Gastrocnemius medialis (tissue), 4 donors: ENCODE results near the gene APH1B. TPM values are rescaled to one million over a fixed set of nuclear protein-coding genes. Genes with fewer than 3 reads are reported as not detected.

Source experiments
- ATAC-seq, 2 donors: fragments of 150-250 bp; one replicate each; pipeline ENCODE4 v1.9.1; 2016
- DNase-seq, 2 donors: peaks; one replicate each; pipeline ENCODE4 v3.0.0-alpha.2; 2019
- H3K27ac ChIP-seq, 4 donors: fragments of 200-600 bp; sonication (generic); 1 replicate in 1 of 4; 2 replicates in 3 of 4; pipeline ENCODE4 v1.5.1; 2016 to 2018; ENCODE audit warnings: mild to moderate bottlenecking in 2 of 4, moderate library complexity in 1 of 4
- H3K27me3 ChIP-seq, 3 donors: fragments of 200-600 bp; sonication (generic) in 2 of 3; 1 replicate in 1 of 3; 2 replicates in 2 of 3; pipeline versions ENCODE4 v1.5.1 to v1.6.0; 2016 to 2019; ENCODE audit warnings: mild to moderate bottlenecking in 1 of 3, moderate library complexity in 1 of 3
- H3K36me3 ChIP-seq, 2 donors: fragments of 200-600 bp; sonication (generic) in 1 of 2; one replicate each; pipeline ENCODE4 v1.5.1; 2017 to 2018
- H3K4me1 ChIP-seq, 2 donors: fragments of 200-600 bp; sonication (generic) in 1 of 2; one replicate each; pipeline ENCODE4 v1.5.1; 2016 to 2017; ENCODE audit warnings: mild to moderate bottlenecking in 2 of 2
- H3K4me3 ChIP-seq, 4 donors: fragments of 200-600 bp; sonication (generic) in 3 of 4; 1 replicate in 1 of 4; 2 replicates in 3 of 4; pipeline ENCODE4 v1.5.1; 2016 to 2019; ENCODE audit warnings: mild to moderate bottlenecking in 2 of 4
- H3K9me3 ChIP-seq, 3 donors: fragments of 200-600 bp; sonication (generic) in 2 of 3; 1 replicate in 1 of 3; 2 replicates in 2 of 3; pipeline ENCODE4 v1.5.1; 2016 to 2019
- CTCF ChIP-seq, 5 experiments: fragments of 450-650 bp in 3 of 5; fragments of 200-600 bp in 2 of 5; sonication (generic) in 2 of 5; IDR thresholded peaks in 4 of 5; conservative IDR thresholded peaks in 1 of 5; 1 replicate in 4 of 5; 2 replicates in 1 of 5; pipeline ENCODE4 v1.5.1; 2016 to 2019; ENCODE audit warnings: antibody characterized with exemption in 5 of 5, mild to moderate bottlenecking in 3 of 5, moderate library complexity in 3 of 5
- POLR2A ChIP-seq, 2 donors: fragments of 450-650 bp; IDR thresholded peaks; one replicate each; pipeline ENCODE4 v1.6.1; 2017; ENCODE audit warnings: antibody characterized with exemption in 2 of 2, mild to moderate bottlenecking in 2 of 2, moderate library complexity in 2 of 2
- in situ Hi-C, 4 donors: fragments of 200-750 bp; cut with MboI; loops; one replicate each; pipeline versions ENCODE4 v1.15.0 to v1.8.0; 2017; ENCODE audit warnings: low sequenced_read_pairs in 4 of 4
- intact Hi-C: fragments of 100-400 bp; cut with DNase I; formaldehyde crosslinking; loops from one replicate; pipeline ENCODE4 v1.15.1; 2023; ENCODE audit warnings: low total_unique reads
- total RNA-seq, 4 donors: library from RNA; depleted of rRNA; stranded (reverse); fragments of >200 nt; gene quantifications; one replicate each; pipeline versions ENCODE4 v1.1.0 to v1.2.3, GENCODE V29; 2016

APH1B gene
- total RNA-seq, 4 donors from 2014 or later: 2.4 to 5.6 (median 2.9) TPM

- Histone ChIP-seq H3K4me1 (peaks cover 15 to 22% of the 10 kb centered on the region in 2 donors), H3K27me3 (no peaks in the 10 kb centered on the region), H3K36me3 (no peaks in the 10 kb centered on the region), H3K9me3 (no peaks in the 10 kb centered on the region), H3K4me3 (no peak overlapping the region), H3K27ac (no peak overlapping the region)
- TF ChIP-seq CTCF (IDR thresholded peaks at IDR 0.05 in 4 of 5, conservative IDR thresholded peaks at IDR 0.05 in 1 of 5) (no peak), POLR2A (IDR thresholded peaks at IDR 0.05) (no peak)
- DNase-seq: no peak
- in situ Hi-C loops: no loop called here
- no peak for ATAC-seq
- intact Hi-C loops: no loop called here
Observed at GRCh38 chr15:63353261-63353660, 75.9 kb downstream of the APH1B start.

- ATAC-seq: no peak
- no peaks in the 10 kb centered on the region for H3K27me3 ChIP-seq
- in situ Hi-C loops (no loop called here), intact Hi-C loops (no loop called here)
- no peaks in the 10 kb centered on the region for H3K9me3 ChIP-seq
- DNase-seq: no peak
- TF ChIP-seq CTCF (IDR thresholded peaks at IDR 0.05 in 4 of 5, conservative IDR thresholded peaks at IDR 0.05 in 1 of 5) (no peak), POLR2A (IDR thresholded peaks at IDR 0.05) (no peak)
- no peak overlapping the region for H3K27ac ChIP-seq
- H3K36me3 ChIP-seq: no peaks in the 10 kb centered on the region
- H3K4me1 ChIP-seq: peaks cover 10 to 16% of the 10 kb centered on the region in 2 donors
- no peak overlapping the region for H3K4me3 ChIP-seq
Observed at GRCh38 chr15:63353887-63354286, 76.5 kb downstream of the APH1B start.

- Histone ChIP-seq H3K4me3 (no peak overlapping the region), H3K4me1 (peaks cover 5% of the 10 kb centered on the region in 2 donors), H3K36me3 (no peaks in the 10 kb centered on the region), H3K9me3 (no peaks in the 10 kb centered on the region), H3K27me3 (no peaks in the 10 kb centered on the region), H3K27ac (no peak overlapping the region)
- intact Hi-C loops: no loop called here
- TF ChIP-seq CTCF (IDR thresholded peaks at IDR 0.05 in 4 of 5, conservative IDR thresholded peaks at IDR 0.05 in 1 of 5): no peak
- no peak for TF ChIP-seq POLR2A (IDR thresholded peaks at IDR 0.05)
- DNase-seq: no peak
- no peak for ATAC-seq
- in situ Hi-C loops: no loop called here
Observed at GRCh38 chr15:63354821-63355650, 77.6 kb downstream of the APH1B start.

GRCh38 chr15:63357061-63357460 is 79.7 kb downstream of the APH1B start:
- no peak overlapping the region for H3K4me3 ChIP-seq
- no peak overlapping the region for H3K27ac ChIP-seq
- intact Hi-C loops (no loop called here), in situ Hi-C loops (no loop called here)
- H3K27me3 ChIP-seq: no peaks in the 10 kb centered on the region
- H3K9me3 ChIP-seq: no peaks in the 10 kb centered on the region
- peaks cover 4% of the 10 kb centered on the region in 2 donors for H3K4me1 ChIP-seq
- no peak for TF ChIP-seq CTCF (IDR thresholded peaks at IDR 0.05 in 4 of 5, conservative IDR thresholded peaks at IDR 0.05 in 1 of 5)
- TF ChIP-seq POLR2A (IDR thresholded peaks at IDR 0.05): no peak
- no peaks in the 10 kb centered on the region for H3K36me3 ChIP-seq
- no peak for ATAC-seq
- no peak for DNase-seq
